GM08714 (cell line): ENCODE data around the gene KRTAP1-5.
"Not testable (repeated sequence)": the region's sequence is repeated elsewhere in the genome, so short reads cannot be mapped to it uniquely, and the experiment has no call there.

Experiments used
- H3K4me3 ChIP-seq: fragments of 200-500 bp; sonication (Bioruptor generic); 2 replicates; pipeline ENCODE4 v1.5.1; 2014; ENCODE audit warnings: mild to moderate bottlenecking, low read length, inconsistent platforms
- ZNF274 ChIP-seq: IDR thresholded peaks from 2 replicates; pipeline ENCODE4 v1.6.1; 2012; ENCODE audit warnings: mild to moderate bottlenecking, low read depth, low read length

The KRTAP1-5 gene

DNA sequence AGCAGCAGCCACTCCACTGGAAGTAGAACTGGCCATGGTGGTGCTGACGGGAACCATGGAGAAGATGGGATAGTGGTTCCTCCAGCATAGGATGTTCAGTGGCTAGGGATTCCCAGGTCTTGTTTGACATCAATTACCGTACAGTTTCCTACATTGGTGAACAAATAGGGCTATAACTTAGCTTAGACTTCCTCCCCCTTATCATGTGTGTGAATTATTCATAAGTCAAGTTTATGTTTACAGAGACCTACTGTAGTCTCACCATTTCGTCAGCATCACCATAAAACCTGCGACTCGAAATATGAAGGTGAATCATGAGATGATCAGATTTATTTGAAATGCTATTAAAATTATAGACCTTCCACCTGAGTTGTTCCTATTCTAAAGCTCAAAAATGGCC is 31.7 kb upstream of the KRTAP1-5 start:
- no peak overlapping the region for H3K4me3 ChIP-seq
- no peak for TF ChIP-seq ZNF274

GRCh38 chr17:41057547-41057946 is 30.5 kb upstream of the KRTAP1-5 start:
- H3K4me3 ChIP-seq: no peak overlapping the region
- TF ChIP-seq ZNF274: no peak

GRCh38 chr17:41055130-41055529 is 28.1 kb upstream of the KRTAP1-5 start, which contains the start of gene KRTAP2-2:
KRTAP2-2 (minus strand) TSS chr17:41055230; CDS start chr17:41055211, 19 bp downstream.
- not testable (repeated sequence) for H3K4me3 ChIP-seq

DNA sequence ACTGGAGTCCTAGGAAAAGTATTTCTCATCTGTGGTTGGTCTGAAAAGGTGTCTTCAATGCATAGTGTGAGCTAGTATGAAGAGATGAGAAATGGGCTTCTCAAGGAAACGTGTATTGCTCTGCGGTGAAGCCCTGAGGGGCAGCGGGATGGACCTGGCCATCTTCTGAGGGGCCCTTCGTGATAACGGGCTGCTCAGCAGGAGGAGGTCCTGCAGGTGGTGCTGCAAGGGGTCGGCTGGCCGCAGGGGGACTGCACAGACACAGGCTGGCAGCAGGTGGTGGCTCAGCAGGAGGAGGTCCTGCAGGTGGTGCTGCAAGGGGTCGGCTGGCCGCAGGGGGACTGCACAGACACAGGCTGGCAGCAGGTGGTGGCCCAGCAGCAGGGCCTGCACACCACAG is 27.5 kb upstream of the KRTAP1-5 start:
- not testable (repeated sequence) for H3K4me3 ChIP-seq

DNA sequence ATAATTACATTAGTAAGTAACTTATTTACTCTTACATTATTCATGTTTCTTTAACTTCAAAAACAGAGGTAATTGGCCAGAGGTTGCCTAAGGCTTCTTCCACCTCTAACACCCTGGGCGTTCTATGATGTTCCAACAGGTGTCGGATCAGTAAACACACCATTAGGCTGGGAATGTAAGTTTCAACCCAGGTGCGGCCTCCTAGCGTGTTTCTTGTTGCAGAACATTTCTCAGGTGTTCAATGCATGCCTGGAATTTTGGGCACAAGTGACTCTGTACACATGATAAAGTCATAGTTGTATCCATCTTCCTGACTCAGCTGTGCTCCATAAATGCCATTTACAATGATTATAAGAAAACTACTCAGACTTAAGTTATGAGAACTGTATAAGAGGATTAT is 27.0 kb upstream of the KRTAP1-5 start:
- no peak overlapping the region for H3K4me3 ChIP-seq
- no peak for TF ChIP-seq ZNF274

DNA sequence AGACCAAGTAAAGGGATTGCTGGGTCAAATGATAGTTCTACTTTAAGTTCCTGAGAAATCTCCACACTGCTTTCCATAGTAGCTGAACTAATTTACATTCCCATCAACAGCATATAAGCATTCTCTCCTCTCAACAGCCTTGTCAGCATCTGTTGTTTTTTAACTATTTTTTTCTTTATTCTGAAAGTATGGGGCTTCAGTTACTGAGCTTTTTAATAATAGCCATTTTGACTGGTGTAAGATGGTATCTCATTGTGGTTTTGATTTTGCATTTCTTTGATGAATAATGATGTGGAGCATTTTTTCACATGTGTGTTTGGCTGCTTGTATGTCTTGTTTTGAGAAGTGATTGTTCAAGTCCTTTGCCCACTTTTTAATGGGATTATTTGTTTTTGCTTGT is 25.6 kb upstream of the KRTAP1-5 start:
- no peak overlapping the region for H3K4me3 ChIP-seq
- TF ChIP-seq ZNF274: no peak

- no peak for TF ChIP-seq ZNF274
- H3K4me3 ChIP-seq: no peak overlapping the region
Observed at GRCh38 chr17:41049110-41049509, 22.1 kb upstream of the KRTAP1-5 start.

DNA sequence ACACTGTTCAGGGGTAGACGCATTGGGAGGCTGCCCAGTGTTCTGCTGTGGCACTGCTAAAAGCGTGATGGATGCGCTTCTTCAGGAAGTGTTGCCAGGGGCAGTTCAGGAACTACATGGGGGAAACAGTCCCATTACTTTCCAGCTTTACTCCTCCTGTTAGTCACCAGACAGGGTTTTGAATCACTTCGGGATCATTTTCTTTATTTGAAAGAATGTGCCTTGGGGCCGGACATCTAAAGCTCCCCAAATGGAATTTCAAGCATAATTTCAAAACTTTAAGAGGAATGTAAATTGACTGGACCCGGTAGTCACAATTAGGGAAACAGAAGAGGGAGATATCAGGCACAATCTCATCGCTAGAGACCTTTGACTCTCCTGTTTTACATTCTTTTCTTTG is 21.4 kb upstream of the KRTAP1-5 start:
- TF ChIP-seq ZNF274: no peak
- no peak overlapping the region for H3K4me3 ChIP-seq

GRCh38 chr17:41046735-41047465 is 19.9 kb upstream of the KRTAP1-5 start, which contains the start of gene KRTAP2-1:
KRTAP2-1 (minus strand) TSS chr17:41047316; CDS start chr17:41047267, 49 bp downstream.
- H3K4me3 ChIP-seq: not testable (repeated sequence)

GRCh38 chr17:41042953-41043352 is 15.9 kb upstream of the KRTAP1-5 start:
- H3K4me3 ChIP-seq: no peak overlapping the region
- TF ChIP-seq ZNF274: no peak

GRCh38 chr17:41040783-41041571 is 14.0 kb upstream of the KRTAP1-5 start, which contains the start of gene KRTAP1-1:
KRTAP1-1 (minus strand) TSS chr17:41041450; CDS start chr17:41041397, 53 bp downstream.
- not testable (repeated sequence) for H3K4me3 ChIP-seq

DNA sequence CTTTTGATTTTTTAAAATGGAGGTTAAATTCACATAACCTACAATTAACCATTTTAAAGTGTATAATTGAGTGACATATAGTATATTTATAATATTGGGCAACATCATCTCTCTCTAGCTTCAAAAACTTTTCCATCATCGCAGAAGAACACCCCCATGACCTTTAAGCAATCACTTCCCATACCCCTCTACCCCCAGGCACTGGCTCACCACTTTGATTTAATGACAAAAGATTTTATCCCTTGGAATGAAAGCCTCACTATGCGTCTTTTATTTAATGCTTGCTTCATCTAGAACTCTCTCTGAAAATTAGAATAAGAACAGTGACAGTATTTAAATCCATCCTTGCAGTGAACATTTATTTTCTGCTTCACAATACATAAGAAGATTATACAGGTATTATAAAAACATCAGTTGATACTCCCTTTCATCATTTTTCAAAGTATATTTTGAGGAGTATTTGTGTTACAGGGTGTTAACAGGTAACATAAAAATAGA is 10.9 kb upstream of the KRTAP1-5 start:
- TF ChIP-seq ZNF274: no peak
- no peak overlapping the region for H3K4me3 ChIP-seq

DNA sequence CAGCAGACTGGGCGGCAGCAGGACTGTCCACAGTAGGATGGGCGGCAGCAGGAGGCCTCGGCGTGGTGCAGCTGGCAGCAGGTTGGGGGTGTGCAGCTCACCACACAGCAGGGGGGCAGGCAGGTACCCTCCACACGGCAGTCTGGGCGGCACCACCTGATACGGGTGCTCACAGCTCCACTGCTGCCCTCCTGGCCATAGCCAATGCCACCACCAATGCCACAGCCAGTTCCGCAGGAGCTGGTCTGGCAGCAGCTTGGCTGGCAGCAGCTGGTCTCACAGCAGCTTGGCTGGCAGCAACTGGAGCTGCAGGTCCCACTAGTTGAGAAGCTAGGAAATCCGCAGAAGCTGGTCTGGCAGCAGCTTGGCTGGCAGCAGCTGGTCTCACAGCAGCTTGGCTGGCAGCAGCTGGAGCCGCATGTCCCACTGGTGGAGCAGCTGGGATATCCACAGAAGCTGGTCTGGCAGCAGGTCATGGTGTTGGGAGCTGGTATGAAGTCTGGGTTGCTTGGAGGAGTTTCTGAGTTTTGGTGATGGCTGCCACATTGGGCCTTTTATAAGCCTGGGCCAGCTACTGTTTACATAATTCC is 7.4 kb upstream of the KRTAP1-5 start, which contains the start of gene KRTAP1-3:
KRTAP1-3 (minus strand) TSS at position 529 of the 590 bp plus-strand sequence; CDS start at position 476, 53 bp downstream.
- not testable (repeated sequence) for H3K4me3 ChIP-seq

DNA sequence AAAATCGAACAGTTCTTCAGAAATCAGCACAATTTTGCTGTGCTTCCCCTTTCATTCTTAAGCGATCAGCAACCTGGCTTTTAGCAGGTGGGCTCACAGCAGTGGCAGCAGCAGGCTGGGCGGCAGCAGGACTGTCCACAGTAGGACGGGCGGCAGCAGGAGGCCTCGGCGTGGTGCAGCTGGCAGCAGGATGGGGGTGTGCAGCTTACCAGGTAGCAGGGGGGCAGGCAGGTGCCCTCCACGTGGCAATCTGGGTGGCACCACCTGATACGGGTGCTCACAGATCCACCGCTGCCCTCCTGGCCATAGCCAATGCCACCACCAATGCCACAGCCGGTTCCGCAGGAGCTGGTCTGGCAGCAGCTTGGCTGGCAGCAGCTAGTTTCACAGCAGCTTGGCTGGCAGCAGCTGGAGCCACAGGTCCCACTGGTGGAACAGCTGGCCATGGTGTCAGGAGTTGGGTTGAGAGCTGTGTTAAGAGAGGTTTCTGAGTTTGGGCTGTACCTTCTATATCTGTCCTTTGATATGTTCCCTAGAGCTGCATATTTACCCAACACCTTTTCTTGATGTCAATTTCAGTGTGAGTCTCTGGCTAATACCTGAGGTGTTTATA is 2.7 kb upstream of the KRTAP1-5 start, which contains the start of gene KRTAP1-4:
KRTAP1-4 (minus strand) TSS at position 563 of the 613 bp plus-strand sequence; CDS start at position 446, 117 bp downstream.
- no peak within 1 kb of the TSS for H3K4me3 ChIP-seq
- no peak for TF ChIP-seq ZNF274
